ENCODE measurements around the gene CHURC1.

- no peak for TF ChIP-seq REST (IDR thresholded peaks at IDR 0.05; ENCODE audit: unreplicated experiment)
- no peak for TF ChIP-seq CTCF (conservative IDR thresholded peaks at IDR 0.05; ENCODE audit: low read depth in 2 of 2)
- no peak for TF ChIP-seq EZH2 (IDR thresholded peaks at IDR 0.05; ENCODE audit: low read depth, unreplicated experiment)
Observed at GRCh38 chr14:64906022-64906421, 8.2 kb upstream of the CHURC1 start.
